HG03064 (cell line): ENCODE measurements around the gene GADD45B.

ENCODE experiments used
- ATAC-seq: cut with Tn5 transposase; IDR thresholded peaks from one replicate; pipeline ENCODE4 v1.9.1; 2021; ENCODE audit warnings: low read depth; ENCODE audit not compliant: unreplicated experiment

The GADD45B gene, protein sequence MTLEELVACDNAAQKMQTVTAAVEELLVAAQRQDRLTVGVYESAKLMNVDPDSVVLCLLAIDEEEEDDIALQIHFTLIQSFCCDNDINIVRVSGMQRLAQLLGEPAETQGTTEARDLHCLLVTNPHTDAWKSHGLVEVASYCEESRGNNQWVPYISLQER

DNA sequence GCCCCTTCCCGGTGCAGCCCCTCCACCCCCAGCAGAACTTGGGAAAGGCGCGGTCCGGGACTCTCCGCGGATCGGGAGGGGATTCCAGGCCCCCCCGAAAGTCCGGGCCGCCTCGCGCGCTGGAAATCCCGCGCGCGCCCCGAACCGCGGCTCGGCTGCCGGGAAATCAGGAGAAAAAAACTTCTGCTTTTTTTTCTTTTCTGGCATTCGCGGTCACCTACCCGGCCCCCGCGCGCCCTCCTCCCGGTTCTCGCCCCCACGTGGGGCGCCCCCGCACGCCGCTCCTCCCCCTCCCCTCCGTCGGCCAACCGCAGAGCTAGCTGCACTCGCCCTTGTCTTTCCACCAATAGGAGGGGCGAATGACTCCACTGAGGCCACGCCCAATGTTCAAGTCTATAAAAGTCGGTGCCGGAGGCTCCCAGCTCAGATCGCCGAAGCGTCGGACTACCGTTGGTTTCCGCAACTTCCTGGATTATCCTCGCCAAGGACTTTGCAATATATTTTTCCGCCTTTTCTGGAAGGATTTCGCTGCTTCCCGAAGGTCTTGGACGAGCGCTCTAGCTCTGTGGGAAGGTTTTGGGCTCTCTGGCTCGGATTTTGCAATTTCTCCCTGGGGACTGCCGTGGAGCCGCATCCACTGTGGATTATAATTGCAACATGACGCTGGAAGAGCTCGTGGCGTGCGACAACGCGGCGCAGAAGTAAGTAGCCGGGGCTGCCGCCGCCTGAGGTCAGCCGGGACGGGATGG lies at the start of gene GADD45B:
TSS of gene GADD45B (plus strand) at position 426 of the 749 bp plus-strand sequence. CDS start at position 658, 232 bp downstream.
- no peak for ATAC-seq

DNA sequence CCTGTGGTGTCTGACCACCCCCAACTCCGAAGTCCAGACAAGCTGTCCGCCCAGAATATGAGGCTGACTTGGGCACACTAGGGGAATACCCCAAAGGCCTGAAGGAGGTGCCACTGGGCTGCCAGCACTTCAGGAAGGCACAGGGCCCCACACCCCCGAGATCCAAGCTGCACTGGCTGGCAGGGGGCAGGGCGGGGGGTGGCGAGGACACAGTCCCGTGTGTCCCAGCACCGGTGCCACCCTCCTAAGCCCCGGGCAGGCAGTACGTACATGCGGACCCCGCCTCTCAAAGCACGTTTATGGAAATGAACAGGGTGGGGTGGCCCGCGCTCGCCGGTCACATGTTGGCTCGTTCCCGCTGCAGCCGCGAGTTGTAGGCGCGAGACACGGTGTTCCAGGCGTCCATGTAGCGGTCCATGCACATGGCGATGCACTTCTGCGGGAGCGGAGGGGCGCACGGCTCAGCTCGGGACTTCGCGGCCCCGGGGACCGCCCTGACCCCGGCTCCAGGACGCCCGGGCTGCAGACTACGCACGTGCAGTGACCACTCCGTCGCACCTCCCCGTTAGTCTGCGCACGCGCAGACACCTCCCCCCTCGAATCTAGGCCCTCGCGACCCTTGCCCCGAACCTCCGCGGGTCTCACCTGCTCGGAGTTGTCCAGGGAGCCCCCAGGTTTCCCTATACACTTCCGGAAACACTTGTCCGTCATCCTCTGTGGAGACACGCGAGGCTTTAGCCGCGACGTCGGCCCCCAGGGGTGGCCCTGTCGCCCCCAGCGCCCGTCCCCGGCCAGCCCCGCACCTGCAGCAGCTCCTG lies 49.1 kb upstream of the GADD45B start:
- ATAC-seq = no peak

DNA sequence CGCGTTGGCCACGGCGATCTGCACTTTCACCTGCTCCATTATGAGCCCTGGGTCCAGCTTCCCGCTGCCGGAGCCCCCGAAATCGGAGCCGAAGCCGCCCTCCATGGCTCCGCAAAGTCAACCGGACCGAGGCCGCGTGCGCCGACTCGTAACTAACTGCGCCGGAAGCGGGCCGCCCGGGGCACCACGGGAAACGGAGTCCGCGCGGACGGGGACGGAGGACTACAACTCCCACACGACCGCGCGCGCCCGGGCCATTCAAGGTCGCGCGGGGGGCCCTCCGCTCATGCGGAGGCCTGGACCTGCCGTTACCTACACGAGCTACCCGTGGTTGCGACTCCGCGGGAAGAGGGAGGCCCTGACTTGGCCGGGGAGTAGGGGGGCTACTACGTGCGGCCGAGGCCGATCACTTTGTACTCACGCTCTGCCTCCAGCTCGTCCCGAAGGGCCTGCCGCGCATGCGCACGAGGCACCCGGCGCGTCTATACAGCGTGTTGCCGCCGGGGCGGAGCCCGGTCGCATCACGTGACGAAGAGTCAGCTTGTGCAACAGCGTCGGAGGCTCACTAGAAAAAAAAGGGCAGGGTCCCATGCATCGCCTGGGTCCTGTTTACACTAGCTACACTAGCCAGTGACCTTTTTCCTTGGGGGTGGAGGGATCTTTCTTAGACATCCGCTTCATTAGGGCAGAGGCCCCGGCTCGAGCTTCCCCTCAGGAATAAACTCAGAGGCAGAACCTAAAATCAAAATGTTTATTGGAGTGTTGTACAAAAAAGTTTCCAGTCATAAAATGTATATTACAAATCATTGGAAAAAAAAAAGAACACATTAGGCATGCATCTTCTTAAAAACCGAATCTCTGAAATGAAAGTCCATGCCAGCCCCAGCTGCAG lies 48.3 kb upstream of the GADD45B start, which contains the start of gene TIMM13:
TSS of gene TIMM13 (minus strand) at position 158 of the 892 bp plus-strand sequence. CDS start at position 105, 53 bp downstream.
- ATAC-seq = peak; percentile 72

DNA sequence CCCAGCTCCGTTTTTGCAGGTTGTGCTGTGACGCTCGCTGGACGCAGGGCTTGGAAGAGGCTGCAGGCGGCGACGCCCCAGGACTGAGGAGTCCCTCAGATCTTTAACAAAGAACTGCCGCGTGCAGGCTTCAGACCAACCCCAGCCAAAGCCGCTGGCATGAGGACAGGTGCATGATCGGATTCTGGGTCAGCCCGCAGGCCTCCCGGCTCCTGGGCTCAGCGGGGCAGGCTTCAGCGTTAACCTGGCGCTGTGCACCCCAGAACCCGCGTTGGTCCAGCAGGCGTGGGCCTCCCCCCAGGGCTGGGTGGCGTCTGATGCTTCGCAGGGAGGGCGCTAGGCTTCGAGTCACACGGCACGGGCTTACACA lies 47.6 kb upstream of the GADD45B start:
- ATAC-seq = no peak

DNA sequence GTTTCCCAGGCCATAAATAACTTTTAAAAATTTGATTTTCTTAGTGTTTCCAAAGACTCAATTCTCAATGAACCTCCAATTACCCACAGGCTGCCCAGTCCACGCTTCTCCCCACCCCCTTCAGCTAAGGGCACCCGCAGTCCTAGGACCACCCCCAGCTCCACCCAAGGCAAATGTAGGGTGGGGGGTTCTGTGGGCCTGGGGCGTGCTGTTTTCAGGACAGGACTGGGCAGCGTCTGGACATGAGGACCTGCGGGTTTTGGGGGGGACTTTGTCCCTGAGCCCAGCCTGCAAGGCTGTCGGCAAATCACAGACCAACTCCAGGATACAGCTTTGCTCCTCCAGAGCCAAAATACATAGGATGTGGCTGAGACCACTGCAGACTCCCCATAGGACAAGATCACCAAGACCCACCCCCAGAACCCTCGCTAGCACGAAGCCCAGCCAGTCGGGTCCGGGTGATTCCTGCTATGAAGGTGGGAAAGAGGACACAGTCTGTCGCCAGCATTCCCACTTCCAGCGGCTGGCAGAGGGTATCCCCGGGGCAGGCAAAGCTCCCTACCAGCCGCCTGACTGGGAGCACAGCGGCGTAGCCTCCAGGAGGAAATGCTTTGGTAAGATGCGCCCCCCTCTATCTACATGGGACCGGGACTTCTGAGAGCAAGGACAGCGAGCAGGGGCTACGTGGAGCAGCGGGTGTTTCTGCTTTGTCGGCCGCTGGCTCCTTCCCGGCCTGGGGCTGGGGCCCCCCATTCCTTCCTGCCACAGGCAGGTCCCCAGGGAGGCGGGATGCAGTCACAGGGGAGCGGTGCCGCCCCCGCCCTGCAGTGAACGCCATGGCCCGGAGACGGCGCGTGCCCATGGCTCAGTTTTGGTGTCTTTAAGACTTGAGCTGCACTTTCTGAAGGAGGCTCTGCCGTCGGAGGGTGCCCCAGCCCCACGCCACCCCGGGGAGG lies 46.9 kb upstream of the GADD45B start:
- ATAC-seq = no peak

DNA sequence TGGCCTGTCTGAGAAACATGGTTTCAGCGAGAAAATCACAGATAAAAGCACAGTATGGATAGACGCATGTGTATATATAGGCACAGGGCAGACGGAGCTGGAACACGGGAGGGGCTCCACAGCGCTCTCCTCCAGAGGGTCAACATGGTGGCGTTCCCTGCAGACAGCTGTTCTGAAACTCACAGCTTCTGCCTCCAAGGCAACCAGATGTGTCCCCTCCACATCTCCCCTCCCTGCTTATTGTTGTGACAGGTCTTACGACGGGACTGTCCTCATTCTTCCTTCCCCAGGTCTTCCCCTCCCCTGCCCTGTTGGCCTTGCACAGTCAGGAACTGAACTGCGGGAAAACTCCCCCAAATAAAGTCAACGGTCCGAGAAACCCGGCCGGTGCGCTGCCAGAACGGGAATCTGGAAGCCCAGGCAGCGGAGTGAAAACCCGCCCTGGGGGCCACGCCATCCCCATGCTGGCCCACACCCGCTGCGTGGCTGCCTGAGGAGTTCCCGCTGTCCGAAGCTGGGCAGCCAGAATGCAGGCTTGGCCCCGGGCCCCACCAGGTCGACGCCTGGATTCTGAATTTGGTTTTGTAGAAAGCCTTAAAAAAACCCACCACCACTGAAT lies 45.9 kb upstream of the GADD45B start:
- no peak for ATAC-seq

DNA sequence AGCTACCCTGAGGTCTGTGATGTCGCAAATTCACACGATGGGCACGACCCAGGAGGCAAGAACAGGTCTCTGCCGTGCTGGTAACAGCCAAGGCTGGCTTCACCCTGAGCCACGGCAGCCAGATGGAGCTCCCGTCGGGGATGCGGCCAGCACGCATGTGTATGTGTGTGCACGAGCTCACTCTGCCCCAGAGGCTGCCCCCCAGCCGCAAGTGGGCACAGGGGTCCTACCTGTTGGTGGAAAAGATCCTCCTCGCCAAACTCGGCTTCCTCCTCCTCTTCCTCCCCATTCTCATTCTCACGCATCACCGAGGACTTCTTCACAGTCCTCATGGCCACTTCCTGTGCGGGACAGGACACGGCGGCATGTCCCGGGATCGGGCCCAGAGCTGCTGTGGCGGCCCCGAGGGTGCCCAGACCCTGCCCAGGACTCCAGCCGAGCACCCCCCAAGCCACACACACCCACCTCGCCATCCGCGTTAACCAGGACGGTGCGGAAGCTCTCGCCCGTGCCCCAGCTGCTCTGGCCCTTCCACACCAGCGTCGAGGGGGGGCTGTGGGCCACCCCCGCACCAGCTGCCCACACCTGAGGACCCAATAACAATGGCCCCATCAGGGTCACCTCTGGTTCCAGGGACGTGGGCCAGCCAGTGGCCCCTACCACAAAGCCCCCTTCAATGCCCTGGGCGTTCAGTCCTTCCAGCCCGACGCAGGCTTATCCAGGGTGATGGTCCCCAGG lies 44.4 kb upstream of the GADD45B start:
- ATAC-seq = no peak

DNA sequence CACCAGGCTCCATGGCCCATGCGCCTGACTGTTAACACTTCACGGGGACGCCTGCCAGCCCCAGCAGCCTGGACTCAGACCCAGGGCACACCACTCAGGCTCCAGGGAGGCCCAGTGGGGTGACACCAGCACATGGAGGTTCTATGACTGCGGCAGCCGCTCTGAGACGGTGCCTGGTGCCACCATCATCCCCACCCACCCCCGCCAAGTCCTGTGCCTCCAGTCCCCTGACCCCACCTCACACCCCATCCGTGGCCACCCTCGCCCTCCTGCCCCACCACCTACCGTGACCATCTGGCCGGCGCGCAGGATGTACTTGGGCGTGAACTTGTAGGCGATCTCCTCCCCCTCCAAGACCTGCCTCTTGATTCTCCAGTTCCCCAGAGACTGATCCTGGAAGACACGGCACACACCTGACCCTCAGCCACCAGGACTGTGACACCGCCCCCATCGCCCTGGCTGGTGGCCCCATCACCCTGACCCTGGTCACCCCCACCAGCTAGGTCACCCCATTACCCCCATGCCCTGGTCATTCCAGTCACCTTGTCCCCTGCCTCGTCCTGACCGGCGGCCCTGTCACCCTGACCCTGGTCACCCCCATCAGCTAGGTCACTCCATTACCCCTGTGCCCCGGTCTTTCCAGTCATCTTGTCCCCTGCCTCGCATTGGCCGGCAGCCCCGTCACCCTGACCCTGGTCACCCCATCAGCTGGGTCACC lies 43.6 kb upstream of the GADD45B start:
- ATAC-seq = no peak

DNA sequence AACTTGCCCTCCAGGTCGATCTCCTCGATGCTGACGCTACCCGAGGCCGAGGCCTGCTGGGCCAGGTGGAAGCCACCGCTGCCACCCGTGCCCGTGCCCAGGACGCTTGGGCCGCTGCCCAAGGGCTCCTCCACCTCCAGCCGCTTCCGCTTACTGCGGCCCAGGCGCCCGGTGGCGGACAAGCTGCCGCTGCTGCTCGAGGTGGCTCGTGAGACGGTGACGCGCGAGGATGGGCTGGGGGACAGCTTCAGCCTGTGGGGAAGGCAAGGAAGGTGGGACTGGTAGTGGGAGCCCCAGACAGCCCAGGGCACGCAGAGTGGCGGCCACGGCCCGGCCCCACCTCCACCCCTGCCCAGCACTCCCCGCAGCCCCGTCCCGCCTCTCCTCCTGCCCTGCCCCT lies 42.1 kb upstream of the GADD45B start:
- no peak for ATAC-seq

DNA sequence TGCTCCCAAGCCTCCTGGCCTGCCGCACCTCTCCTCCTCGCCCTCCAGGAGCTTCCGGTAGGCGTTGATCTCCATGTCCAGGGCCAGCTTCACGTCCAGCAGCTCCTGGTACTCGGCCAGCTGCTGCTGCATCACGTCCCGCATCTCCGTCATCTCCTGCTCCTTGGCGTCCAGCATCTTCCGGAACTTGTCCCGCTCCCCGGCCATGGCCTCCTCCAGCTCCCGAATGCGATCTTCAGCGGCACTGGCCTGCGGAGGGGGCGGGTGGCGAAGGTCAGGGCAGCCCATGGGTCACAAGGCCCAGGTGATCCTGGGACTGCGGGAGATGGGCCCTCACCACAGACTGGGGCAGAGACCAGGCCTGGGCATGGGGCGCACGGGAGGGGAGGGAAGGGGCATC lies 41.7 kb upstream of the GADD45B start:
- ATAC-seq = no peak

DNA sequence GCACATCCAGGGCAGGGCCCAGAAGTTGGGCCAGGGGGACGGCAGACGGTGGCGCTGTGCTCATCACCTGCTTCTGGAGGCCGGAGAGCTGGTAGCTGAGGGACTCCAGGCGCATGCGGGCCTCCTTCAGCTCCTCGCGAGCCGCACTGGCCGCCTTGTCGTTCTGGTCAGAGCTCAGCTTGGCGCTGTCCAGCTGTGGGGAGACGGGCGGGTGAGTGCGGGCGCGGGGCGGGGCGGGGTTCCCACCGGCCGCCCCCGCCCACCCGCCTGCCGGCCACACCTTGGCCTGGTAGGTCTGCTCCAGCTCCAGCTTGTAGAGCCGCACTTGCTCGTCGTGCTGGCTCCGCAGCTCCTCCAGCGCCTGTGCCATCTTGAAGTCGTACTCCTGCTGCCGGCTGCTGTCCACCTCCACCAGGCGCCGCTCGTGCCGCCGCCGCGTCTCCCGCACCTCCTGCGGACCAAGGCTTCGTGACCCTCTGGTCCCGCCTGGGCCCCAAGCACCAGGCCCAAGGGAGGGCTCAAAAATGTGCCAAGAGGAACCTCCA lies 41.1 kb upstream of the GADD45B start:
- ATAC-seq = no peak

DNA sequence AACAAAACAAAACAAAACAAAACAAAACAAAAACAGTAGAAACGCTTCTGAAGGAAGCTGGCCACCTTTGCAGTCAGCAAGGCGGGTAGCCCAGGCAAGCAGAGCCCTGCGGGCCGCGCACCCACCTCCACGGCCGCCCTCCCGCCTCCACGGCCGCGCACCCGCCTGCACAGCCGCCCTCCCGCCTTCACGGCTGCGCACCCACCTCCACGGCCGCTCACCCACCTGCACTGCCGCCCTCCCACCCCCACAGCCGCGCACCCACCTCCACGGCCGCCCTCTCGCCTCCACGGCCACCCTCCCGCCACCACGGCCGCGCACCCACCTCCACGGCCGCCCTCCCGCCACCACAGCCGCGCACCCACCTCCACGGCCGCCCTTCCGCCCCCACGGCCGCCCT lies 39.5 kb upstream of the GADD45B start:
- ATAC-seq = no peak

DNA sequence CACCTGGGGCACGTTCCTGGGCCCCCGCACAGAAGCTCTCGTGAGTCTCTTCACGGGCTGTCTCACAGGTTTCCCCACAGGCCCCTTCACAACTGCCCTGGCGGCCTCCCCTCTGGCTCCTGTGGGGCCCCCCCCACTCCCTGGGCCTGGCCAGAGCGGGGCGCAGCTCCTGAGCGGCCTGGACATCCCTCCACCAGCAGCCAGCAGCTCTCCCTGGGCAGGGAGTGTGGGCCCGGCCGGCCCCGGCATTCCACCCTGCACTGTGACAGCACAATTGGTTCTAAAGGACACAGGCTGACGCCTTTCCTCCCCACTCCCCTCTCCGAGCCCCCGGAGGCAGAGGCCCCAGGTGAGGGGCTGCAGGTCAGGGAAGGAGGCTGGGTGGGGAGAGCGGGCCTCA lies 39.0 kb upstream of the GADD45B start:
- ATAC-seq = no peak

DNA sequence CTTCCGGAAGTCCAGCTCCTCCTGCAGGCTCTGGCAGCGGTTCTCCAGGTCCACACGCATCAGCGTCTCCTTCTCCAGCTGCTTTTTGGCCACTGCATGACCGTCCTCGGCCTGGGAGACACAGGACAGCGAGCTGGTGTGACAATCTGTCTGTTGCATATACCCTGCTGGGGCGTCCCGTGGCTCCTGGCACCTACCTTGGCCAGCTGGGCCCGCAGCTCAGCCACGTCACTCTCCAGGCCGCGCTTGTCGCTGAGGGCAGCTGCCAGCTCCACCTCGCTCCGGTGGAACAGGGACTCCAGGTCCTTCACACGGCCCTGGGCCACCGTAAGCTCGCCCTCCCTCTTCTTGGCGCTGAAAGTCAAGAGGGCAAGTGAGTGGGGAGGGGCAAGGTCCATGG lies 37.7 kb upstream of the GADD45B start:
- no peak for ATAC-seq

DNA sequence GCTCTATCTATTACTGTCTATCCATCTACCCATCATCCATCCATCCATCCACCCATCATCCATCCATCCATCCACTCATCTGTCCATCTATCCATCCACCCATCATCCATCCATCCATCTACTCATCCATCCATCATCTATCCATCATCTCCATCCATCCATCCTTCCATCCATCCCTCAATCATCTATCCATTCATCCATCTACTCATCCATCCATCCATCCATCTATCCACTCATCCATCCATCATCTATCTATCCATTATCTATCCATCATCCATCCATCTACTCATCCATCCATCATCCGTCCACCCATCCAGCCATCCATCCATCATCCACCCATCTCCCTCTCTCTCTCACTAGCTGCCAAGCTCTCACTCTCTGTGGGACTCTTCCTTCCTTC lies 35.4 kb upstream of the GADD45B start:
- ATAC-seq = no peak

DNA sequence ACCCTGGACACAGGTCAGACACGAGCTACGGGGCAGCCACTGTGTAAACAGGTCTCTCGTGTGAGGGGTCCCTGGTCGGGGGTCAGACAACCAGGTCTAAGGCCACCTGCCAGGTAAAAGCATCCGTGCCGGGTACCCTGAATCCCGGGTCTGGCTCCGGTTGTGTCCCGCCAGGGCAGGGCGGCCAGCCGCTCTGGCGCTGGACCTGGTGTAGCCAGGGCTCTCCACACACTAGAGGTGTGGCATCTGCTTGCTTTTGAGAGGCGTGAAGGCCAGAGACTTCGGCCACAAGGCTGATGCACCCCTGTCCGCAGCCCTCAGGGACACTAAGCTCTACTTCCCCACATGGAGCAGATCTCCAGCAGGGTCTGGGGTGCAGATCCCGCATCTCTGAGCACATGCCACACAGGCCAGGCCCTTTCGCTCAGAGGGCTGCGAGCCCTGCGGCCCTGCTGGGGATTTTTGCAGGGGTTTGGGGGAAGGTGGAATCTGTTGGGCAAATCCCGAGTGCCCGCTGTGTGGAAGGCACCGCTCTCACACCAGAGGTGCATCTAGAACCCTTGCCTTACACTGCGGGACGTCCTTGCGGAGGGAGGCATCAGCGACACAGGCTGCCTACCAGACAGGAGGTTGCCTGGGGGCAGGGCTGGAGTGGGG lies 34.7 kb upstream of the GADD45B start:
- no peak for ATAC-seq
